ENCODE measurements around the gene AMER3. TPM values are rescaled to one million over a fixed set of nuclear protein-coding genes. Genes with fewer than 3 reads are reported as not detected.
"Not testable (repeated sequence)": the region's sequence is repeated elsewhere in the genome, so short reads cannot be mapped to it uniquely, and the experiment has no call there.

Gene AMER3
- total and polyA plus RNA-seq, 4 donors: not detected

- Histone ChIP-seq H3K9ac (ENCODE audit: low read depth in 1 of 2, low read length in 2 of 2) (no peak overlapping the region), H3K27ac (ENCODE audit: low read depth in 1 of 2, low read length in 2 of 2) (no peak overlapping the region), H3K27me3 (ENCODE audit: control insufficient read depth in 4 of 4, insufficient read depth in 4 of 4, low read length in 3 of 4) (peaks cover 0 to 15% (median 6%) of the 10 kb centered on the region in 4 donors), H3K4me3 (ENCODE audit: low read depth in 1 of 3, low read length in 3 of 3) (no peak overlapping the region), H3K9me3 (ENCODE audit: control insufficient read depth in 4 of 4, low read length in 3 of 4) (no peaks in the 10 kb centered on the region), H3K36me3 (ENCODE audit: control insufficient read depth in 4 of 4, insufficient read depth in 3 of 4, low read depth in 1 of 4, low read length in 3 of 4) (no peaks in the 10 kb centered on the region), H3K4me1 (ENCODE audit: control insufficient read depth in 4 of 4, insufficient read depth in 4 of 4, low read length in 3 of 4) (peaks cover 0 to 3% (median 0%) of the 10 kb centered on the region in 4 donors)
- DNase-seq (ENCODE audit: low spot score): no peak
- no peak for TF ChIP-seq HNF4G (IDR thresholded peaks at IDR 0.05)
- TF ChIP-seq YY1 (IDR thresholded peaks at IDR 0.05): no peak
- TF ChIP-seq ZBTB33 (IDR thresholded peaks at IDR 0.05): no peak
- no peak for TF ChIP-seq RXRA (IDR thresholded peaks at IDR 0.05)
- no peak for TF ChIP-seq RAD21 (IDR thresholded peaks at IDR 0.05)
- no peak for TF ChIP-seq JUND (IDR thresholded peaks at IDR 0.05)
- TF ChIP-seq HNF4A (conservative IDR thresholded peaks at IDR 0.05): no peak
- 91% methylated on average over 17 of the region's 17 CpGs for WGBS
These were observed 25.7 kb upstream of the AMER3 start for GRCh38 chr2:130729322-130730299.

GRCh38 chr2:130732257-130732656 lies 23.1 kb upstream of the AMER3 start:
- WGBS: 88% methylated on average over 11 of the region's 11 CpGs
- not testable (repeated sequence) for DNase-seq (ENCODE audit: low spot score); H3K9me3 ChIP-seq (ENCODE audit: control insufficient read depth in 4 of 4, low read length in 3 of 4); H3K9ac ChIP-seq (ENCODE audit: low read depth in 1 of 2, low read length in 2 of 2); H3K4me1 ChIP-seq (ENCODE audit: control insufficient read depth in 4 of 4, insufficient read depth in 4 of 4, low read length in 3 of 4); H3K36me3 ChIP-seq (ENCODE audit: control insufficient read depth in 4 of 4, insufficient read depth in 3 of 4, low read depth in 1 of 4, low read length in 3 of 4); H3K27ac ChIP-seq (ENCODE audit: low read depth in 1 of 2, low read length in 2 of 2); H3K4me3 ChIP-seq (ENCODE audit: low read depth in 1 of 3, low read length in 3 of 3)
- peaks cover 0 to 11% (median 1%) of the 10 kb centered on the region in 4 donors for H3K27me3 ChIP-seq (ENCODE audit: control insufficient read depth in 4 of 4, insufficient read depth in 4 of 4, low read length in 3 of 4)

GRCh38 chr2:130735200-130735599 lies 20.1 kb upstream of the AMER3 start:
- WGBS: 96% methylated on average over 3 of the region's 3 CpGs
- H3K4me1 ChIP-seq (ENCODE audit: control insufficient read depth in 4 of 4, insufficient read depth in 4 of 4, low read length in 3 of 4): no peaks in the 10 kb centered on the region
- no peak for DNase-seq (ENCODE audit: low spot score)
- no peak for TF ChIP-seq YY1 (IDR thresholded peaks at IDR 0.05)
- no peak for TF ChIP-seq HNF4G (IDR thresholded peaks at IDR 0.05)
- no peak for TF ChIP-seq FOXA2 (IDR thresholded peaks at IDR 0.05)
- TF ChIP-seq CTCF (IDR thresholded peaks at IDR 0.05; ENCODE audit: low read depth, low read length, missing input control): no peak
- no peak for TF ChIP-seq EGR1 (IDR thresholded peaks at IDR 0.05; ENCODE audit: low read depth in 2 of 2)
- no peak for TF ChIP-seq GABPA (IDR thresholded peaks at IDR 0.05 in 1 of 2, conservative IDR thresholded peaks at IDR 0.05 in 1 of 2)
- H3K9ac ChIP-seq (ENCODE audit: low read depth in 1 of 2, low read length in 2 of 2): no peak overlapping the region
- no peaks in the 10 kb centered on the region for H3K36me3 ChIP-seq (ENCODE audit: control insufficient read depth in 4 of 4, insufficient read depth in 3 of 4, low read depth in 1 of 4, low read length in 3 of 4)
- no peak overlapping the region for H3K4me3 ChIP-seq (ENCODE audit: low read depth in 1 of 3, low read length in 3 of 3)
- peaks cover 2 to 4% (median 2%) of the 10 kb centered on the region in 4 donors for H3K9me3 ChIP-seq (ENCODE audit: control insufficient read depth in 4 of 4, low read length in 3 of 4)
- H3K27me3 ChIP-seq (ENCODE audit: control insufficient read depth in 4 of 4, insufficient read depth in 4 of 4, low read length in 3 of 4): peaks cover 0 to 4% (median 0%) of the 10 kb centered on the region in 4 donors
- H3K27ac ChIP-seq (ENCODE audit: low read depth in 1 of 2, low read length in 2 of 2): no peak overlapping the region

Measured in liver (tissue), 9 donors.